HepG2 (cell line): ENCODE data around the gene SPTBN4.

Experiments
- MAFF ChIP-seq: IDR thresholded peaks from 2 replicates; pipeline ENCODE4 v1.6.1; 2011; ENCODE audit warnings: low read depth, low read length, improper control_type of control experiment
- TF ChIP-seq, protein P1 (sequence below): sonication (generic); formaldehyde crosslinking; IDR thresholded peaks from 2 replicates; pipeline ENCODE4 v1.5.0; 2020; ENCODE audit warnings: missing genetic modification reagents
- TF ChIP-seq, protein P2 (sequence below), 2 experiments: sonication (generic) in 1 of 2; formaldehyde crosslinking in 1 of 2; IDR thresholded peaks; 2 replicates each; pipeline versions ENCODE4 v1.4.0 to v1.6.1; 2016 to 2020; ENCODE audit warnings: borderline replicate concordance in 1 of 2, low read depth in 1 of 2, mild to moderate bottlenecking in 1 of 2, missing genetic modification reagents in 1 of 2
- TF ChIP-seq, protein P3 (sequence below): sonication (generic); formaldehyde crosslinking; IDR thresholded peaks from 2 replicates; pipeline ENCODE4 v1.4.0; 2020; ENCODE audit warnings: missing genetic modification reagents
- TF ChIP-seq, protein P4 (sequence below): sonication (generic); formaldehyde crosslinking; IDR thresholded peaks from 2 replicates; pipeline ENCODE4 v1.4.0; 2020; ENCODE audit warnings: missing genetic modification reagents, borderline replicate concordance
- TF ChIP-seq, protein P5 (sequence below): IDR thresholded peaks from 2 replicates; pipeline ENCODE4 v1.6.1; 2016; ENCODE audit warnings: low read depth, borderline replicate concordance
- TF ChIP-seq, protein P6 (sequence below): IDR thresholded peaks from 2 replicates; pipeline ENCODE4 v1.6.1; 2016; ENCODE audit warnings: control low read depth

DNA sequence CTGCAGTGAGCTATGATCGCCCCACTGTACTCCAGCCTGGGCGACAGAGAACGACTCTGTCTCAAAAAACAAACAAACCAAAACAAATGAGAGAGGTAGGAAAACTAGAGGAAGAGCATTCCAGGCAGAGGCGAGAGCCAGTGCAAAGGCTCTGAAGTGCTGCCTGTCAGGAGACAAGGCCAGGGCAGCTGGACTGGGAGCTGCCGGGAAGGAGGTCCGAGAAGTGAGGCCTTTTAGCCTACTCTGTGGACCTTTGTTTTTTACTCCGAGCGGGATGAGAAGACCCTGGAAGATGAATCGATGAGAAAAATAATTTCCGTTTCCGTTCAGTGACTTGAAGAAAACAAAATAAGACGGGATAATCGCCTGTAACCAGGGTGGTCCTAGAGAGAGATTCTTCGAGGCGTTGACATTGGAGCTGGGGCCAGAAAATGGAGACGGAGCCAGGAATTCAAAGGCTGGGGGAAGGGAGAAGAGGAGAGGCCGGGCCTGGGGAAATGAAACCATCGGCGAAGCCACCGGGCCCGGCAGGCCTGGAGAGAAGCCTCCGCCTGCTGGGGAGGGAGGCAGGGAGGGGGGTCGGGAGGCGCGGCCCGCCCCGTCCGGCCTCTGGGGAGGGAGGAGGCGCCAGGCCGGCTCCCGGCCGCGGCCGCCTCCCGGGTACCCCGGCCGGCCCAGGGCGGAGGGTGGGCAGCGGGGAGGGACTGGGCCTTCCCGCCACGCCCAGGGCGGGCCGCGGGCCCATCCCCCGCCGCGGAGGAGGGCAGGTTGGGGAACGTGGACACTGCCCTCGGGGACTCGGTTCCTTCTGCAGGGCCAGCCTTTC is 33.2 kb upstream of the SPTBN4 start:
- TF ChIP-seq, protein P1, sequence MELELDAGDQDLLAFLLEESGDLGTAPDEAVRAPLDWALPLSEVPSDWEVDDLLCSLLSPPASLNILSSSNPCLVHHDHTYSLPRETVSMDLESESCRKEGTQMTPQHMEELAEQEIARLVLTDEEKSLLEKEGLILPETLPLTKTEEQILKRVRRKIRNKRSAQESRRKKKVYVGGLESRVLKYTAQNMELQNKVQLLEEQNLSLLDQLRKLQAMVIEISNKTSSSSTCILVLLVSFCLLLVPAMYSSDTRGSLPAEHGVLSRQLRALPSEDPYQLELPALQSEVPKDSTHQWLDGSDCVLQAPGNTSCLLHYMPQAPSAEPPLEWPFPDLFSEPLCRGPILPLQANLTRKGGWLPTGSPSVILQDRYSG (CRISPR knock-in tag) = no peak
- TF ChIP-seq, protein P2, sequence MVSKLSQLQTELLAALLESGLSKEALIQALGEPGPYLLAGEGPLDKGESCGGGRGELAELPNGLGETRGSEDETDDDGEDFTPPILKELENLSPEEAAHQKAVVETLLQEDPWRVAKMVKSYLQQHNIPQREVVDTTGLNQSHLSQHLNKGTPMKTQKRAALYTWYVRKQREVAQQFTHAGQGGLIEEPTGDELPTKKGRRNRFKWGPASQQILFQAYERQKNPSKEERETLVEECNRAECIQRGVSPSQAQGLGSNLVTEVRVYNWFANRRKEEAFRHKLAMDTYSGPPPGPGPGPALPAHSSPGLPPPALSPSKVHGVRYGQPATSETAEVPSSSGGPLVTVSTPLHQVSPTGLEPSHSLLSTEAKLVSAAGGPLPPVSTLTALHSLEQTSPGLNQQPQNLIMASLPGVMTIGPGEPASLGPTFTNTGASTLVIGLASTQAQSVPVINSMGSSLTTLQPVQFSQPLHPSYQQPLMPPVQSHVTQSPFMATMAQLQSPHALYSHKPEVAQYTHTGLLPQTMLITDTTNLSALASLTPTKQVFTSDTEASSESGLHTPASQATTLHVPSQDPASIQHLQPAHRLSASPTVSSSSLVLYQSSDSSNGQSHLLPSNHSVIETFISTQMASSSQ (IDR thresholded peaks at IDR 0.05; ENCODE audit: low read depth) = no peak
- TF ChIP-seq, protein P2 (CRISPR knock-in tag; IDR thresholded peaks at IDR 0.05; ENCODE audit: borderline replicate concordance) = no peak
- TF ChIP-seq MAFF = no peak
- TF ChIP-seq, protein P3, sequence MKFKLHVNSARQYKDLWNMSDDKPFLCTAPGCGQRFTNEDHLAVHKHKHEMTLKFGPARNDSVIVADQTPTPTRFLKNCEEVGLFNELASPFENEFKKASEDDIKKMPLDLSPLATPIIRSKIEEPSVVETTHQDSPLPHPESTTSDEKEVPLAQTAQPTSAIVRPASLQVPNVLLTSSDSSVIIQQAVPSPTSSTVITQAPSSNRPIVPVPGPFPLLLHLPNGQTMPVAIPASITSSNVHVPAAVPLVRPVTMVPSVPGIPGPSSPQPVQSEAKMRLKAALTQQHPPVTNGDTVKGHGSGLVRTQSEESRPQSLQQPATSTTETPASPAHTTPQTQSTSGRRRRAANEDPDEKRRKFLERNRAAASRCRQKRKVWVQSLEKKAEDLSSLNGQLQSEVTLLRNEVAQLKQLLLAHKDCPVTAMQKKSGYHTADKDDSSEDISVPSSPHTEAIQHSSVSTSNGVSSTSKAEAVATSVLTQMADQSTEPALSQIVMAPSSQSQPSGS (CRISPR knock-in tag) = 0 out of 2 replicates have a peak, but pooled peaks have one; percentile 11
- TF ChIP-seq, protein P4, sequence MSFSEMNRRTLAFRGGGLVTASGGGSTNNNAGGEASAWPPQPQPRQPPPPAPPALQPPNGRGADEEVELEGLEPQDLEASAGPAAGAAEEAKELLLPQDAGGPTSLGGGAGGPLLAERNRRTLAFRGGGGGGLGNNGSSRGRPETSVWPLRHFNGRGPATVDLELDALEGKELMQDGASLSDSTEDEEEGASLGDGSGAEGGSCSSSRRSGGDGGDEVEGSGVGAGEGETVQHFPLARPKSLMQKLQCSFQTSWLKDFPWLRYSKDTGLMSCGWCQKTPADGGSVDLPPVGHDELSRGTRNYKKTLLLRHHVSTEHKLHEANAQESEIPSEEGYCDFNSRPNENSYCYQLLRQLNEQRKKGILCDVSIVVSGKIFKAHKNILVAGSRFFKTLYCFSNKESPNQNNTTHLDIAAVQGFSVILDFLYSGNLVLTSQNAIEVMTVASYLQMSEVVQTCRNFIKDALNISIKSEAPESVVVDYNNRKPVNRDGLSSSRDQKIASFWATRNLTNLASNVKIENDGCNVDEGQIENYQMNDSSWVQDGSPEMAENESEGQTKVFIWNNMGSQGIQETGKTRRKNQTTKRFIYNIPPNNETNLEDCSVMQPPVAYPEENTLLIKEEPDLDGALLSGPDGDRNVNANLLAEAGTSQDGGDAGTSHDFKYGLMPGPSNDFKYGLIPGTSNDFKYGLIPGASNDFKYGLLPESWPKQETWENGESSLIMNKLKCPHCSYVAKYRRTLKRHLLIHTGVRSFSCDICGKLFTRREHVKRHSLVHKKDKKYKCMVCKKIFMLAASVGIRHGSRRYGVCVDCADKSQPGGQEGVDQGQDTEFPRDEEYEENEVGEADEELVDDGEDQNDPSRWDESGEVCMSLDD (CRISPR knock-in tag) = no peak
- TF ChIP-seq, protein P5, sequence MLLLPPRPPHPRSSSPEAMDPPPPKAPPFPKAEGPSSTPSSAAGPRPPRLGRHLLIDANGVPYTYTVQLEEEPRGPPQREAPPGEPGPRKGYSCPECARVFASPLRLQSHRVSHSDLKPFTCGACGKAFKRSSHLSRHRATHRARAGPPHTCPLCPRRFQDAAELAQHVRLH (CRISPR knock-in tag) = peak; percentile 16; the same call in 1 of the 2 replicates
- TF ChIP-seq, protein P6, sequence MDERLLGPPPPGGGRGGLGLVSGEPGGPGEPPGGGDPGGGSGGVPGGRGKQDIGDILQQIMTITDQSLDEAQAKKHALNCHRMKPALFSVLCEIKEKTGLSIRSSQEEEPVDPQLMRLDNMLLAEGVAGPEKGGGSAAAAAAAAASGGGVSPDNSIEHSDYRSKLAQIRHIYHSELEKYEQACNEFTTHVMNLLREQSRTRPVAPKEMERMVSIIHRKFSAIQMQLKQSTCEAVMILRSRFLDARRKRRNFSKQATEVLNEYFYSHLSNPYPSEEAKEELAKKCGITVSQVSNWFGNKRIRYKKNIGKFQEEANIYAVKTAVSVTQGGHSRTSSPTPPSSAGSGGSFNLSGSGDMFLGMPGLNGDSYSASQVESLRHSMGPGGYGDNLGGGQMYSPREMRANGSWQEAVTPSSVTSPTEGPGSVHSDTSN (CRISPR knock-in tag) = no peak
